ENCODE results near the gene SPOP.

The SPOP gene

GRCh38 chr17:49588726-49589576 is 88.9 kb downstream of the SPOP start:
- DNase-seq (ENCODE audit: extremely low read depth in 1 of 2, low read depth in 1 of 2) = no peak

GRCh38 chr17:49588312-49588711 is 89.6 kb downstream of the SPOP start:
- DNase-seq (ENCODE audit: extremely low read depth in 1 of 2, low read depth in 1 of 2) = no peak

GRCh38 chr17:49587366-49588073 is 90.4 kb downstream of the SPOP start:
- DNase-seq (ENCODE audit: extremely low read depth in 1 of 2, low read depth in 1 of 2) = no peak

- DNase-seq (ENCODE audit: extremely low read depth in 1 of 2, low read depth in 1 of 2) = no peak
Observed at GRCh38 chr17:49585422-49586027, 92.4 kb downstream of the SPOP start.

- DNase-seq (ENCODE audit: extremely low read depth in 1 of 2, low read depth in 1 of 2) = no peak
Observed at GRCh38 chr17:49583889-49584288, 94.0 kb downstream of the SPOP start.

GRCh38 chr17:49583226-49583625 is 94.7 kb downstream of the SPOP start:
- no peak for DNase-seq (ENCODE audit: extremely low read depth in 1 of 2, low read depth in 1 of 2)

GRCh38 chr17:49582789-49583188 is 95.1 kb downstream of the SPOP start:
- no peak for DNase-seq (ENCODE audit: extremely low read depth in 1 of 2, low read depth in 1 of 2)

GRCh38 chr17:49582055-49582722 is 95.7 kb downstream of the SPOP start:
- DNase-seq (ENCODE audit: extremely low read depth in 1 of 2, low read depth in 1 of 2) = no peak

GRCh38 chr17:49581648-49581998 is 96.3 kb downstream of the SPOP start:
- no peak for DNase-seq (ENCODE audit: extremely low read depth in 1 of 2, low read depth in 1 of 2)

- no peak for DNase-seq (ENCODE audit: extremely low read depth in 1 of 2, low read depth in 1 of 2)
Observed at GRCh38 chr17:49580981-49581647, 96.8 kb downstream of the SPOP start.

- no peak for DNase-seq (ENCODE audit: extremely low read depth in 1 of 2, low read depth in 1 of 2)
Observed at GRCh38 chr17:49580055-49580721, 97.7 kb downstream of the SPOP start.

- DNase-seq (ENCODE audit: extremely low read depth in 1 of 2, low read depth in 1 of 2) = no peak
Observed at GRCh38 chr17:49579522-49579921, 98.4 kb downstream of the SPOP start.

GRCh38 chr17:49578952-49579500 is 98.9 kb downstream of the SPOP start:
- DNase-seq (ENCODE audit: extremely low read depth in 1 of 2, low read depth in 1 of 2) = no peak

- no peak for DNase-seq (ENCODE audit: extremely low read depth in 1 of 2, low read depth in 1 of 2)
Observed at GRCh38 chr17:49578414-49578813, 99.5 kb downstream of the SPOP start.

- DNase-seq (ENCODE audit: extremely low read depth in 1 of 2, low read depth in 1 of 2) = no peak
Observed at GRCh38 chr17:49577963-49578362, 99.9 kb downstream of the SPOP start.

- DNase-seq (ENCODE audit: extremely low read depth in 1 of 2, low read depth in 1 of 2) = no peak
Observed at GRCh38 chr17:49577650-49577934, 100.3 kb downstream of the SPOP start.

GRCh38 chr17:49576917-49577649 is 100.8 kb downstream of the SPOP start:
- DNase-seq (ENCODE audit: extremely low read depth in 1 of 2, low read depth in 1 of 2) = no peak

- no peak for DNase-seq (ENCODE audit: extremely low read depth in 1 of 2, low read depth in 1 of 2)
Observed at GRCh38 chr17:49576088-49576916, 101.6 kb downstream of the SPOP start.

GRCh38 chr17:49575679-49576087 is 102.2 kb downstream of the SPOP start, which contains the start of gene NXPH3:
NXPH3 (plus strand) TSS chr17:49575871; CDS start chr17:49576220, 349 bp downstream.
- DNase-seq (ENCODE audit: extremely low read depth in 1 of 2, low read depth in 1 of 2) = peak in 1 of 2 donors; percentile 39

All from activated CD8-positive, alpha-beta memory T cell treated with anti-CD3 and anti-CD28 coated beads for 1 hour (primary cell).